Fibroblast of skin of left quadriceps (primary cell): ENCODE results near the gene SEMA6B.

Experiments
- DNase-seq, 2 experiments: peaks; one replicate each; pipeline ENCODE4 v3.0.0-alpha.2; 2013; ENCODE audit warnings: low read depth in 2 of 2

SEMA6B gene

DNA sequence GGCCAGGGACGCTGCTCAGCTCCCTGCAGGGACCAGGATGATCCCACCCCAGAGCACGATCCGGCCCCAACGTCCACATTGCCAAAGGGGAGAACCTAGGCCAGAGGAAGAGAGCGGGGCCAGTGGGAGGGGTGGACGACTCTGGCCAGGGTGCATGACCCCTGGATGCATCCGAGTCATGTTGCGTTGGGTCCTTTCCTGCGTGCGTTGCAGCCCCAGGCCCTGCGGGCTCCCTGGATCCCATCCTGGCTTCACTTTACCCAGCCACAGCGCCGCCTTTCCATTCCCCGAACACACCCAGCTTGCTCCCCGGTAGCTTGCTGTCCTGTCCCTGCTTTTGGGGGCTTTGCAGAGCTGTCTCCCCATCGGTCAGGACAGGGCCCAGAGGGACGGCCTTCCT lies 51.7 kb downstream of the SEMA6B start:
- DNase-seq = no peak

DNA sequence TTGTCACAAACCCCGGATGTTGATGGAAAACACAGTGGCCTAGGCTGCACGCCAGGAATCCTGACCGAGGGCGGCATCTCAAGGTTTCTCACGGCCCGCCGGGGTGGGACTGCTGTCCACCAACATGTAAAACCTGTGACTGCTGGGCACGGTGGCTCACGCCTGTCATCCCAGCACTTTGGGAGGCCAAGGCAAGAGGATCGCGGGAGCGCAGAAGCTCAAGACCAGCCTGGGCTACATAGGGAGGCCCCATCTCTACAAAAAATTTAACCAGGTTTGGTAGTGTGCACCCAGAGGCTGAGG lies 52.4 kb downstream of the SEMA6B start:
- DNase-seq = no peak

DNA sequence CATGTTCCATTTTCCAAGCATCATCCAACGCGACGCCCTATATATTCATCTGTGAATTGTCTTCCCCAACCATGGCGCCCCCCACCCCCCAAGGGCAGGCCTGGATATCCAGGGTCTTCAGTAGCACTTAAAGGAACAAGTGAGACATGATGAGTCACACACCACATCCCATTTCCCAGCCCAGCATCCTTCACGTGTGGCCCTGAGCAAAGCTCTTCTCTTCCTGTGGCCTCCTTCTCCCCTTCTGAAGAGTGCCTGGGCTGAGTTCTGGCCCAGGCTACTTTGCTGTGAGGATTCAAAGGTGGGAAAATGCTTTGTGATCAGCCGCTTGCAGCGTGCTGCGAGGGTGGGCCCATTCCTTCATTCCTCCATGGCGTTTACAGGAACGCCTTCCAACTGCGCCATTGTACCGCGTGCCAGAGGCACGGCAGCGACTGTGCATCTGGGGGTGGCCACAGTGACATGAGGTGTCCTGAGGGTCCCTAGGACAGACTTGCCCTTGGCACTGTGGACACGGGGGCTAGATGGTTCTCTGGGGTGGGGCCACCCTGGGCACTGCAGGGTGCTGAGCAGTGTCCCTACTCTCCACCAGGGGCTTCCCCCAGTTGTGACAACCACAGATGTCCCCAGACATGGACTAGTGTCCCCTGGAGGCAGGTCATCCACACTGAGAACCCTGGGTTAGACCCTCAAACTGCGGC lies 52.9 kb downstream of the SEMA6B start:
- peak; percentile 10 to 21 for DNase-seq

DNA sequence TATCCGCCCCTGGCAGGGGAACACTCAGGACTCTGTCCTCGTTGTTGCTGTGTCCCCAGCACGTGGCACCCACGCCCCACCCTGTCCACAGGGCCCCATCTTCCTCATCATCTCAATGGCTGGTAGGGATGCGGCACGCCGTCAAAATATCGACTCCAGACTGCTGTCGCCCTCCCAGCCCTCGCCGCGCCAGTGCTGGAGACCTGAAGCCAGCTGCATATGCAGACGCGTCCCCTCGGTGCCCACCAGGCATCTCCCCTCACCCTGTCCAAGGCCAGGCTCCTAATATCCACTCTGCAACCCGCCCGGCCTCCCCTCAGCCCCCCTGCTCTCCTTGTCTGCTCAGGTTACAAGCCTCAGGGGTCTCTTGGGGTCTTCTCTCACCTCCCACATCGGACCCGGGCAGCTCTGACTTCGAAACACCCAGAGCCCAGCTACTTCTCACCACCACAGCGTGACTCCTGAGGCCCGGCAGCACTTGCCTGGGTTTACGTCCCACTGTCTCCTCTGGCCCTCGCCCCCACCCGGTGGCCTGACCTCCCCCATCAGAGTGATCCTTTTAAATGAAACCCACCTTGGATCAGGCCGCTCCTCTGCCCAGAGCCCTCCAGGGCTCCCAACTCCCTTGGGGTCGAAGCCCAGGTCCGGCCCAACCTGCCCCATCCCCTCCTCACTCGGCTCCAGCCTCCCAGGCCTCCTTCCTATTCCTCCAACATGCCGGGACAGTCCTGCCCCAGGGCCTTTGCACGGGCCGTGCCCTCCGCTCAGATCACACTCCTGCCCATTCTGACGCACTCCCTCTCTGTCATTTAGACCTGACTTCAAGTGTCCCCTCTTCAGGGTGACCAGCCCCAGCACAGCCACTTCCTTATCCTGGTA lies 53.7 kb downstream of the SEMA6B start:
- no peak for DNase-seq

GRCh38 chr19:4504891-4505569 lies 54.5 kb downstream of the SEMA6B start:
- no peak for DNase-seq

GRCh38 chr19:4504297-4504701 lies 55.2 kb downstream of the SEMA6B start:
- no peak for DNase-seq

DNA sequence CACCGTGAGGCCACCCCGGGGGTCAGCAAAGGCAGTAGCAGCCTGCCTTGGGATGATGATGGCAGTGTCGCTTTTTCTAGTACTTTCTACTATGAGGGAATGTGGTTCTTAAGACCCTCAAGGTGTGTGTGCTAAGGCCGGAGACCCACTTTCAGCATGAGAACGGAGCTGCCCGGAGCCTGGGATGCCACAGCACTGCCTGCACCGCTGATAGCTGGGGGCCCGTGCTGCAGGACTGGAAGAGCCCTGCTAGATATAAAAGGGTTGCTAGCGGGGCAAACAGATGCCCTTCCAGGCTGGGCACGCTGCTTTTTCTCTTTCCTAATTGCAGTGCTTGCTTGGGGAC lies 55.7 kb downstream of the SEMA6B start:
- no peak for DNase-seq

DNA sequence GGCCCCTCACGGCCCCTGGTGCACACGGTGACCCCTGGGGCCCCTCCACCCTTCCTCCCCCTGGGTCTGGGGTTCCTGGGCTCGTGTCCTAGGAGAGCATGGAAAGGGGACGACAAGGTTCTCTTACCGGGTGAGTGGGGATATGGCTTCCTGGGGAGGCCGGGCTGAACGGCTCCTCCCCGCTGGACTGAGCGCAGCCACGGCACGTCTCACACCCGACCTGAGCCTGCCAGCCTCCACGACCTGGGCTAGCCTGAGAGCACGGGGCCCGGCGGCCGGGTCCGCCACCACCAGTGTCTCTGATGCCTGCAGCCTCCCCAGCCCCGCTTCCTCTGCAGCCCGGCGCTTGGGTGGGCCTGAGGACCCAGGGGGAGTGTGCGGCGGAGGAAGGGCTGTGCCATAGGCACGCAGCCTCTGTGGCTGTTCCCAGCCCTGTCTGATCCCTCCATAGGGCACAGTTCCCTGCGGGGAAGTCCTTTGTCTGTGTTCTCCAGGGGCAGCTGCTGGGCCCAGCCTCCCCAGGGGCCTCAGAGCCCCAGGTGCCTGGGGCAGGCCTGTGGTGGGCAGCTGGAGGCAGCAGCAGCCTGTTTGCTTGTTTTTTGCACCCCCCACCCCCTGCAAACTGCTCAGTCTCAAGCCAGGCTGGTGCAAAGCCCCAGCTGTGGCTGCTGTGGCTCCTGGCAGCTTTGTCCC lies 56.2 kb downstream of the SEMA6B start:
- no peak for DNase-seq

DNA sequence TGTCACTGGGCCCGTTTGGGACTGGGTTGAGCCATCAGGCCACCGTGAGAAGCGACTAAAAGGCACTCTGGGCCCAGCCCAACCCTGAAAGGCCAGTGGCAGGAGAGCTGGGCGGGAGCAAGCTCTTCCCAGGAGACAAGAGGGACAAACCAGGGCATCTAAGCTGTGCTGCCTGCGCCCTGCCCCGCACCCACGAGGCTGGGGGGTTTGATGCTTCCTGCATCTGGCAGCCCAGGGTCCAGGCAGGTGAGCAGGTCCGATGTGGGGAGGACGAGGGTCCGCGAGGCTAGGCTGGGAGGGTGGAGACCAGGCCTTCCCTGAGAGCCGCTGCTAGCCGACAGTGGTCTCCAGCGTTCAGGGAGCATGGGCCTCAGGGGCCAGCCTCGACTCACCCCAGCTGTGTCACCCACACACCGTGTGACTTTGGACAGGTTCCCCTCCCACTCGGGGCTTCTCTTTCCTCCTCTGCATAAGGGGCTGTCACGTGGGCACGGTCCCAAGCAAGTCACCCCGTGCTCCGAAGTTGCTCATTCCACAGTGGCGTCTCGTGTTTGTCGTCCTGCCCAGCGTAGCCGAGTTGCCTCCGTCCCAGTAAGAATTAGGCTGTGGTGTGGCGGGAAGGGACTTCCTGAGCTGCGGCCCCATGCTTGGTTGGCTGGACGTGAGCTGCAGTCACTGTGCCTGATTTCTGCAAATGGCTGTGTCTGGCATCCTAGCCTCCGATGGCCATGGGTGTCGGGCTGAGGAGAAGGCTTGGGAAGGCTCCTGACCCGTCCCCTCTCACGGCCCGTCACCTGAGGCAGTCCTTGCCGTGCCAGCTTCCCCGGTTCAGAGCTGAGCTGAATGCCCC lies 57.0 kb downstream of the SEMA6B start:
- no peak for DNase-seq

DNA sequence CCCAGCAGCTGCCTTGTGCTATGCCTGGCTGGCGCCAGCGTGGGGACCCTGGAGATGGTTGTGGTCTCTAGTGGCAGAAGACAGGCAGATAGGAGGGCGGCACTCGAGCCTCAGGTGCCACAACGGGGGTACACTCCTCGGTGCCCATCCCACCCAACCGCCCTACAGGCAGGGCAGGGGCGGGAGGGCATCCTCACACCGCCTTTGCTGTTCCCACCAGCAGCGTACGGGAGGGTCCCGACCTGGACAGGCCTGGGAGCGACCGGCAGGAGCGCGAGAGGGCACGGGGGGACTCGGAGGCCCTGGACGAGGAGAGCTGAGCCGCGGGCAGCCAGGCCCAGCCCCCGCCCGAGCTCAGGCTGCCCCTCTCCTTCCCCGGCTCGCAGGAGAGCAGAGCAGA lies 57.8 kb downstream of the SEMA6B start:
- no peak for DNase-seq

DNA sequence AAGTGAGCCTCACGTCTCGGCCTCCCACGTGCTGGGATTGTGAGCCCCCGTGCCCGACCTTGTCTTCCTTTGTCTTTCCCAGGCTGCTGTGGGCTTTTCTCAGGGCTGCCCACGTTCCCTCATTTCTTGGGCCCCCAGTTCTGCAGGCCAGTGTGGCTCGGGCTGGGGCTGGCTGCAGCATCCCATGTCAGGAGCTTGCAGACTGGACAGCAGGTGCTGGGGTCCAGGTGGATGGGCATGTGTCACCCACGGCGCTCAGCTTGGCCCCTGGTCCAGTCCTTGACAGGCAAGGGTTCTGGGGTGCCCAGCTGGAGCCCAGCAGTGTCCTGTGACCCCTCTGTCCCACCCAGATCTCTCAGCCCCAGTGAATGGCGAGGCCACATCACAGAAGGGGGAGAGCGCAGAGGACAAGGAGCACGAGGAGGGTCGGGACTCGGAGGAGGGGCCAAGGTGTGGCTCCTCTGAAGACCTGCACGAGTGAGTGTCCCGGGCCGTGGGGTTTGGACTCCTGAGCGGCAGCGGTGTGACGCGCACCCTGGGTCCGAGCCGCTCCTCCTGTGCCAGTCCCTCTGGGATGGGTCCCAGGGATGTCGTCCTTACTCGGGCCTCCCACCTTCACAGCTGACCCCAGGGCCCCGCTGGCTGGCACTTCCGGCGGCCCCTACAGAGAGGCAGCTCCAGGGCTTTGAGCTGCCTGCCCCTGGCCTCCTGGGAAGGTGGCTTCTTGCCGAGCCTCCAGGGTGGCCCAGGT lies 58.5 kb downstream of the SEMA6B start:
- DNase-seq = no peak

GRCh38 chr19:4499855-4500254 lies 59.6 kb downstream of the SEMA6B start:
- no peak for DNase-seq

- DNase-seq = no peak
Observed at GRCh38 chr19:4499318-4499717, 60.2 kb downstream of the SEMA6B start.

DNA sequence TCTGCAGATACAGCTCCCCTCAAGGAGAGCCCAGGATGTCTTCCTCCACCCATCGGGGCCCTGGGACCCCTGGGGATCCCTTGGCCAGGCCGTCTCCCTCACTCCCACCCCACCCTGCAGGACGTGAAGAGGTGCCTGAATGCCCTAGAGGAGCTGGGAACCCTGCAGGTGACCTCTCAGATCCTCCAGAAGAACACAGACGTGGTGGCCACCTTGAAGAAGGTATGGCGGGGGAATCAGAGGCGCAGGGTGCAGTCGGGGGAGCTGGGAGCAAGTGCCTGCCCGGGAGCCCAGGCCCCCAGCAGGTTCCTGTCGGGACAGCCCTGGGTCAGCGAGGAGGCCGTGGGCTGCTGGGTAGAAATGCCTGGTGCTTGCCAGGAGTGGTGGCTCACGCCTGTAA lies 60.8 kb downstream of the SEMA6B start:
- no peak for DNase-seq

DNA sequence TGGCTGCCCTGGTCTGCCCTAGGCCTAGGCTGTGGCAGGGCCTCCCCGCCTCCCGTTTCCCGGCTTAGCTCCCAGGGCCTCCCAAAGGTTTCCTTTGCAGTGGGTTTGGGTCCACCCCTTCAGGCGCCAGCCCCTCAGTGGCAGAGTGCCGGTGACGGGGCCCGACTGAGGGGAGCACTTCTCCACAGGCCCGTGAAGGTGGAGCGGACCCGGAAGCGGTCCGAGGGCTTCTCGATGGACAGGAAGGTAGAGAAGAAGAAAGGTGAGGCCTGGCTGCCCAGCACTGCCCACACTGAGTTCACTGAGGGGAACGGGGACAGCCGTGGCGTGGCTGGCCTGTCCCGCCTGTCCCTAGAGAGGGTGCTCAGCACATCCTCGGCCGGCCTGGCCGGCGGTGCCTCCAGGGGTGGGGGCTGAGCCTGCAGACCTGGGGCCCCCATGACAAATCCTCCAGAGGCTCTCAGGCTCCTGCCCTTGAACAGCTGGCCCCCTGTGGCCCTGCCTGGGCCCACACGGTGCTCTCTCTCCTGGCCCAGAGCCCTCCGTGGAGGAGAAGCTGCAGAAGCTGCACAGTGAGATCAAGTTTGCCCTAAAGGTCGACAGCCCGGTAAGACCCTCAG lies 61.6 kb downstream of the SEMA6B start:
- DNase-seq = no peak

- DNase-seq = no peak
Observed at GRCh38 chr19:4496304-4496703, 63.2 kb downstream of the SEMA6B start.

GRCh38 chr19:4495471-4495870 lies 64.0 kb downstream of the SEMA6B start:
- DNase-seq = no peak

GRCh38 chr19:4494691-4495064 lies 64.8 kb downstream of the SEMA6B start:
- DNase-seq = no peak

GRCh38 chr19:4493929-4494690 lies 65.4 kb downstream of the SEMA6B start:
- DNase-seq = no peak
